Hepatocyte (in vitro differentiated cells): ENCODE measurements around the gene LLPH.

Experiments used
- CTCF ChIP-seq: fragments of 200-600 bp; sonication (generic); IDR thresholded peaks from 2 replicates; pipeline ENCODE4 v1.5.1; 2016; ENCODE audit warnings: antibody characterized with exemption, mild to moderate bottlenecking; ENCODE audit not compliant: poor library complexity
- EZH2 ChIP-seq: fragments of 200-600 bp; sonication (generic); IDR thresholded peaks from 2 replicates; pipeline ENCODE4 v1.6.1; 2016; ENCODE audit warnings: antibody characterized with exemption, mild to moderate bottlenecking, borderline replicate concordance
- EZH2phosphoT487 ChIP-seq: fragments of 200-600 bp; sonication (generic); IDR thresholded peaks from one replicate; pipeline ENCODE4 v1.6.1; 2018; ENCODE audit warnings: antibody characterized with exemption, mild to moderate bottlenecking, low read depth, moderate library complexity; ENCODE audit not compliant: unreplicated experiment, severe bottlenecking

GRCh38 chr12:66107451-66107915 is 23.1 kb downstream of the LLPH start:
- TF ChIP-seq CTCF = peak; percentile 69
- TF ChIP-seq EZH2 = no peak
- TF ChIP-seq EZH2phosphoT487 = no peak
